Upper lobe of right lung (tissue), 1 donor: ENCODE data around the gene YIF1B. TPM values are rescaled to one million over a fixed set of nuclear protein-coding genes. Genes with fewer than 3 reads are reported as not detected.

ENCODE experiments used
- ATAC-seq: fragments of 200-7000 bp; cut with Tn5 transposase; one replicate; pipeline ENCODE4 v1.9.1; 2020; ENCODE audit warnings: mild to moderate bottlenecking, moderate library complexity
- DNase-seq: peaks from one replicate; pipeline ENCODE4 v3.0.0-alpha.2; 2020
- H3K27ac ChIP-seq: fragments of 200-600 bp; one replicate; pipeline ENCODE4 v1.8.0; 2022
- H3K27me3 ChIP-seq: fragments of 200-600 bp; one replicate; pipeline ENCODE4 v1.8.0; 2022; ENCODE audit warnings: mild to moderate bottlenecking
- H3K36me3 ChIP-seq: fragments of 200-600 bp; one replicate; pipeline ENCODE4 v1.8.0; 2022
- H3K4me1 ChIP-seq: fragments of 200-600 bp; one replicate; pipeline ENCODE4 v1.8.0; 2022
- H3K4me3 ChIP-seq: fragments of 200-600 bp; one replicate; pipeline ENCODE4 v1.8.0; 2022; ENCODE audit warnings: mild to moderate bottlenecking
- H3K9me3 ChIP-seq: fragments of 200-600 bp; one replicate; pipeline ENCODE4 v1.8.0; 2022
- CTCF ChIP-seq: fragments of 200-600 bp; IDR thresholded peaks from one replicate; pipeline ENCODE4 v1.8.0; 2022; ENCODE audit warnings: antibody characterized with exemption
- intact Hi-C: fragments of 100-400 bp; cut with DNase I; formaldehyde crosslinking; loops from one replicate; pipeline ENCODE4 v1.11.0; 2022
- total RNA-seq: library from RNA; stranded (reverse); fragmentation: NEBNext Ultra II Directional; extraction: Animal tissue kit (Norgen Biotek cat#: 25700); gene quantifications from one replicate; pipeline ENCODE4 v1.2.1, GENCODE V29; 2021
- donor health status: DM: no; HTN: yes; CAD: no; lungs with severe emphysema.

Gene YIF1B
- total RNA-seq, 1 donor from 2014 or later: 37.3 TPM

GRCh38 chr19:38253788-38254187 is 62.0 kb downstream of the YIF1B start:
- ATAC-seq (peak; percentile 2), DNase-seq (no peak)
- H3K4me1 ChIP-seq: peaks cover 11% of the 10 kb centered on the region
- no peaks in the 10 kb centered on the region for H3K36me3 ChIP-seq
- H3K9me3 ChIP-seq: no peaks in the 10 kb centered on the region
- peak overlapping the region; percentile 78 for H3K27ac ChIP-seq
- intact Hi-C loops: no loop called here
- peak overlapping the region; percentile 60 for H3K4me3 ChIP-seq
- no peak for TF ChIP-seq CTCF
- H3K27me3 ChIP-seq: peaks cover 13% of the 10 kb centered on the region

Other genes starting within 250 kb of the YIF1B start
- gene DPF1, start 91.7 kb downstream of the YIF1B start, total RNA-seq: not detected
- 113 TPM for gene PPP1R14A, start 59.6 kb downstream of the YIF1B start, total RNA-seq
- gene SPINT2, start 51.4 kb downstream of the YIF1B start, total RNA-seq: 231 TPM
- gene C19orf33, start 11.7 kb downstream of the YIF1B start, total RNA-seq: 63.0 TPM
- gene KCNK6, start 3.9 kb upstream of the YIF1B start, total RNA-seq: 13.1 TPM
- 10.6 TPM for gene CATSPERG, start 19.9 kb upstream of the YIF1B start, total RNA-seq
- 123 TPM for gene PSMD8, start 58.6 kb upstream of the YIF1B start, total RNA-seq
- not detected for gene GGN, start 72.1 kb upstream of the YIF1B start, total RNA-seq
- 1.6 TPM for gene SPRED3, start 72.8 kb upstream of the YIF1B start, total RNA-seq
- gene FAM98C, start 87.1 kb upstream of the YIF1B start, total RNA-seq: 16.2 TPM
- 7.6 TPM for gene RASGRP4, start 110.3 kb upstream of the YIF1B start, total RNA-seq
- gene RYR1, start 117.7 kb upstream of the YIF1B start, total RNA-seq: 6.5 TPM